ENCODE measurements around the gene EML4. TPM values are rescaled to one million over a fixed set of nuclear protein-coding genes. Genes with fewer than 3 reads are reported as not detected.

EML4 gene
- total and polyA plus RNA-seq, 9 donors, result 26.0 to 36.9 (median 29.0) TPM

GRCh38 chr2:42136782-42137124 lies 32.4 kb upstream of the EML4 start:
- no peak for DNase-seq
- H3K9me3 ChIP-seq (replicated peaks; ENCODE audit: control insufficient read depth, low read depth, low read length), result no peaks in the 10 kb centered on the region
- peaks cover 63% of the 10 kb centered on the region for H3K4me1 ChIP-seq (ENCODE audit: control insufficient read depth, insufficient read depth, low read length)
- H3K27me3 ChIP-seq (ENCODE audit: control insufficient read depth, insufficient read depth, low read length), result no peaks in the 10 kb centered on the region
- no peaks in the 10 kb centered on the region for H3K36me3 ChIP-seq (ENCODE audit: control insufficient read depth, insufficient read depth, low read length)
- H3K4me3 ChIP-seq (ENCODE audit: low read length), result no peak overlapping the region
- no peak overlapping the region for H3K27ac ChIP-seq (ENCODE audit: low read length)
- WGBS (ENCODE audit: insufficient coverage), result 50% methylated on average over 1 of the region's 2 CpGs

- H3K4me1 ChIP-seq (ENCODE audit: control insufficient read depth, insufficient read depth, low read length), result peaks cover 62% of the 10 kb centered on the region
- no peak for DNase-seq
- no peak overlapping the region for H3K27ac ChIP-seq (ENCODE audit: low read length)
- H3K36me3 ChIP-seq (ENCODE audit: control insufficient read depth, insufficient read depth, low read length), result no peaks in the 10 kb centered on the region
- H3K4me3 ChIP-seq (ENCODE audit: low read length), result no peak overlapping the region
- WGBS (ENCODE audit: insufficient coverage), result no CpG with 5 or more reads among the region's 5 CpGs
- no peaks in the 10 kb centered on the region for H3K27me3 ChIP-seq (ENCODE audit: control insufficient read depth, insufficient read depth, low read length)
- no peaks in the 10 kb centered on the region for H3K9me3 ChIP-seq (replicated peaks; ENCODE audit: control insufficient read depth, low read depth, low read length)
These were observed 31.9 kb upstream of the EML4 start for GRCh38 chr2:42137125-42137841.

- no peaks in the 10 kb centered on the region for H3K27me3 ChIP-seq (ENCODE audit: control insufficient read depth, insufficient read depth, low read length)
- no peaks in the 10 kb centered on the region for H3K9me3 ChIP-seq (replicated peaks; ENCODE audit: control insufficient read depth, low read depth, low read length)
- DNase-seq, result peak; percentile 81
- H3K4me3 ChIP-seq (ENCODE audit: low read length), result no peak overlapping the region
- H3K4me1 ChIP-seq (ENCODE audit: control insufficient read depth, insufficient read depth, low read length), result peaks cover 59% of the 10 kb centered on the region
- H3K36me3 ChIP-seq (ENCODE audit: control insufficient read depth, insufficient read depth, low read length), result no peaks in the 10 kb centered on the region
- H3K27ac ChIP-seq (ENCODE audit: low read length), result peak overlapping the region; percentile 20
- 71% methylated on average over 3 of the region's 5 CpGs for WGBS (ENCODE audit: insufficient coverage)
These were observed 30.8 kb upstream of the EML4 start for GRCh38 chr2:42138163-42139015.

GRCh38 chr2:42139101-42139500 lies 30.1 kb upstream of the EML4 start:
- H3K27me3 ChIP-seq (ENCODE audit: control insufficient read depth, insufficient read depth, low read length), result no peaks in the 10 kb centered on the region
- no peaks in the 10 kb centered on the region for H3K36me3 ChIP-seq (ENCODE audit: control insufficient read depth, insufficient read depth, low read length)
- H3K27ac ChIP-seq (ENCODE audit: low read length), result peak overlapping the region; percentile 20
- H3K4me1 ChIP-seq (ENCODE audit: control insufficient read depth, insufficient read depth, low read length), result peaks cover 54% of the 10 kb centered on the region
- DNase-seq, result peak; percentile 61
- WGBS (ENCODE audit: insufficient coverage), result 40% methylated on average over 1 of the region's 3 CpGs
- H3K4me3 ChIP-seq (ENCODE audit: low read length), result no peak overlapping the region
- H3K9me3 ChIP-seq (replicated peaks; ENCODE audit: control insufficient read depth, low read depth, low read length), result no peaks in the 10 kb centered on the region

- H3K4me3 ChIP-seq (ENCODE audit: low read length), result no peak overlapping the region
- no peak overlapping the region for H3K27ac ChIP-seq (ENCODE audit: low read length)
- DNase-seq, result no peak
- no peaks in the 10 kb centered on the region for H3K36me3 ChIP-seq (ENCODE audit: control insufficient read depth, insufficient read depth, low read length)
- no peaks in the 10 kb centered on the region for H3K9me3 ChIP-seq (replicated peaks; ENCODE audit: control insufficient read depth, low read depth, low read length)
- no peaks in the 10 kb centered on the region for H3K27me3 ChIP-seq (ENCODE audit: control insufficient read depth, insufficient read depth, low read length)
- H3K4me1 ChIP-seq (ENCODE audit: control insufficient read depth, insufficient read depth, low read length), result peaks cover 54% of the 10 kb centered on the region
- WGBS (ENCODE audit: insufficient coverage), result no CpG with 5 or more reads among the region's 2 CpGs
These were observed 28.7 kb upstream of the EML4 start for GRCh38 chr2:42140496-42140895.

- DNase-seq, result peak; percentile 95
- Histone ChIP-seq H3K36me3 (ENCODE audit: control insufficient read depth, insufficient read depth, low read length) (no peaks in the 10 kb centered on the region), H3K4me1 (ENCODE audit: control insufficient read depth, insufficient read depth, low read length) (peaks cover 51% of the 10 kb centered on the region), H3K27ac (ENCODE audit: low read length) (peak overlapping the region; percentile 96), H3K9me3 (replicated peaks; ENCODE audit: control insufficient read depth, low read depth, low read length) (no peaks in the 10 kb centered on the region), H3K4me3 (ENCODE audit: low read length) (peak overlapping the region; percentile 14), H3K27me3 (ENCODE audit: control insufficient read depth, insufficient read depth, low read length) (no peaks in the 10 kb centered on the region)
- 0% methylated on average over 7 of the region's 13 CpGs for WGBS (ENCODE audit: insufficient coverage)
These were observed 27.2 kb upstream of the EML4 start for GRCh38 chr2:42141687-42142546.

- Histone ChIP-seq H3K27me3 (ENCODE audit: control insufficient read depth, insufficient read depth, low read length) (no peaks in the 10 kb centered on the region), H3K4me3 (ENCODE audit: low read length) (no peak overlapping the region), H3K4me1 (ENCODE audit: control insufficient read depth, insufficient read depth, low read length) (peaks cover 49% of the 10 kb centered on the region), H3K36me3 (ENCODE audit: control insufficient read depth, insufficient read depth, low read length) (no peaks in the 10 kb centered on the region), H3K27ac (ENCODE audit: low read length) (peak overlapping the region; percentile 96), H3K9me3 (replicated peaks; ENCODE audit: control insufficient read depth, low read depth, low read length) (no peaks in the 10 kb centered on the region)
- DNase-seq, result no peak
- 57% methylated on average over 7 of the region's 9 CpGs for WGBS (ENCODE audit: insufficient coverage)
These were observed 26.5 kb upstream of the EML4 start for GRCh38 chr2:42142547-42143184.

- DNase-seq, result no peak
- Histone ChIP-seq H3K4me3 (ENCODE audit: low read length) (no peak overlapping the region), H3K4me1 (ENCODE audit: control insufficient read depth, insufficient read depth, low read length) (peaks cover 8% of the 10 kb centered on the region), H3K36me3 (ENCODE audit: control insufficient read depth, insufficient read depth, low read length) (no peaks in the 10 kb centered on the region), H3K27ac (ENCODE audit: low read length) (peak overlapping the region; percentile 23), H3K27me3 (ENCODE audit: control insufficient read depth, insufficient read depth, low read length) (no peaks in the 10 kb centered on the region), H3K9me3 (replicated peaks; ENCODE audit: control insufficient read depth, low read depth, low read length) (no peaks in the 10 kb centered on the region)
- WGBS (ENCODE audit: insufficient coverage), result 71% methylated on average over 4 of the region's 5 CpGs
These were observed 21.4 kb upstream of the EML4 start for GRCh38 chr2:42147641-42148274.

GRCh38 chr2:42150159-42150558 lies 19.0 kb upstream of the EML4 start:
- Histone ChIP-seq H3K36me3 (ENCODE audit: control insufficient read depth, insufficient read depth, low read length) (no peaks in the 10 kb centered on the region), H3K27me3 (ENCODE audit: control insufficient read depth, insufficient read depth, low read length) (no peaks in the 10 kb centered on the region), H3K27ac (ENCODE audit: low read length) (no peak overlapping the region), H3K4me1 (ENCODE audit: control insufficient read depth, insufficient read depth, low read length) (peaks cover 7% of the 10 kb centered on the region), H3K4me3 (ENCODE audit: low read length) (no peak overlapping the region), H3K9me3 (replicated peaks; ENCODE audit: control insufficient read depth, low read depth, low read length) (no peaks in the 10 kb centered on the region)
- DNase-seq, result no peak

Measured in muscle of leg (tissue), 11 donors.